GM19463 (cell line): ENCODE results near the gene NDUFS5.
"Not testable (repeated sequence)": the region's sequence is repeated elsewhere in the genome, so short reads cannot be mapped to it uniquely, and the experiment has no call there.

Experiments used
- ATAC-seq: cut with Tn5 transposase; IDR thresholded peaks from one replicate; pipeline ENCODE4 v1.9.1; 2021; ENCODE audit warnings: mild to moderate bottlenecking, moderate library complexity; ENCODE audit not compliant: unreplicated experiment

NDUFS5 gene

DNA sequence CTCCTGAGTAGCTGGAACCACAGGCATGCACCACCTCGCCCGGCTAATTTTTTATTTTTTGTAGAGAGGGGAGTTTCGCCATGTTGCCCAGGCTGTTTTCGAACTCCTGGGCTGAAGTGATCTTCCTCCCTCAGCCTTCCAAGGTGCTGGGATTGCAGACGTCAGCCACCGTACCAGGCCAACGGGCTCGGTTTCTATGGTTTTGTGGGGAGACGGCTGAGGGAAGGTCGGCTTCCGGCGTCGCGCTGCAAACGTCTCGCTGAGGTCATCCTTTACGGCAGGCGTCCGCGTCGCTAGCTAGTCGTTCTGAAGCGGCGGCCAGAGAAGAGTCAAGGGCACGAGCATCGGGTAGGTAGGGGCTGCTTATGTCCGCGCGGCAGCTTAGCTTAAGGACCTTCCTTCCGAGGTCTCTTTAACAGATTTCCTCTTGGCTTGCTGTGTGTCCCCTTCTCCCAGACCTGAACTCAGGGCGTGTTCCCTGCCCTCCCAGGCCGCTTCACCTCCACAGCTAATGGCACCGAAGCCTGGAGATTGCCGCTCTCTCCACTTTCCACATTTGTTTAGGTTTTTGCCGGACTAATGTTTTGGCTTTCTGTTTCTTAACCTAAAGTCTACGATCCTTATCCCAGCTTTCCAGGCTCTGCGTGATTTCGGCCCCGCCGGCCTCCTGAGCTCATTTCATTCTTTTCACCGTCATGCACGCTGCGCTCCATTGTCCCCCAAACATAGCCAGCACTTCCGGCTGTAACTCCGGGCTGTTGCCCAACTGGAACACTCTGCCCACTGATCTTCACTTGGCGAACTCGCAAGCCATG lies at the start of gene NDUFS5:
TSS of gene NDUFS5 (plus strand) at position 300 of the 815 bp plus-strand sequence. CDS start 2,375 bp downstream, outside the sequence.
- ATAC-seq, result peak; percentile 84

DNA sequence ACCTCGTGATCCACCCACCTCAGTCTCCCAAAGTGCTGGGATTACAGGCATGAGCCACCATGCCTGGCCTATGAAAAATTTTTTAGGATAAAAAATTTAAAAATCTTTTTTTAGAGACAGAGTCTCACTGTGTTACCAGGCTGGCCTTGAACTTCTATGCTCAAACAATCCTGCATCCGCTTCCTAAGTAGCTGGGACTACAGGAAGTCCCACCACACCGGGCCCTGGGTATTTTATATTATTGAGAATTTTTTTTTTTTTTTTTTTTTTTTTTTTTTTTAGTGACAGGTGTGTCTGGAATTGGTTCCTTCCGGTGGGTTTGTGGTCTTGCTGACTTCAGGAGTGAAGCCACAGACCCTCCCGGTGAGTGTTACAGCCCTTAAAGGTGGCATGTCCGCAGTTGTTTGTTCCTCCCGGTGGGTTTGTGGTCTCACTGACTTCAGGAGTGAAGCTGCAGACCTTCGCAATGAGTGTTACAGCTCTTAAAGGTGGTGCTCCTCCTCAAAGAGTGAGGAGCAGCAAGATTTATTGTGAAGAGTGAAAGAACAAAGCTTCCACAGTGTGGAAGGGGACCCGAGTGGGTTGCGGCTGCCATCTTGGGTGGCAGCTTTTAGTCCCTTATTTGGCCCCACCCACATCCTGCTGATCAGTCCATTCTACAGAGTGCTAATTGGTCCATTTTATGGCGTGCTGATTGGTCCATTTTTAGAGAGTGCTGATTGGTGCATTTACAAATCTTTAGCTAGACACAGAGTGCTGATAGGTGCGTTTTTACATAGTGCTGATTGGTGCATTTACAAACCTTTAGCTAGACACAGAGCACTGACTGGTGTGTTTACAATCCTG lies 48.5 kb upstream of the NDUFS5 start:
- not testable (repeated sequence) for ATAC-seq

- not testable (repeated sequence) for ATAC-seq
Observed at GRCh38 chr1:38978245-38978542, 48.0 kb upstream of the NDUFS5 start.

- not testable (repeated sequence) for ATAC-seq
Observed at GRCh38 chr1:38979380-38979779, 46.8 kb upstream of the NDUFS5 start.

GRCh38 chr1:38989979-38990378 lies 36.2 kb upstream of the NDUFS5 start:
- no peak for ATAC-seq

- no peak for ATAC-seq
Observed at GRCh38 chr1:38990386-38990737, 35.8 kb upstream of the NDUFS5 start.

GRCh38 chr1:38990738-38991637 lies 35.2 kb upstream of the NDUFS5 start, which contains the start of gene AKIRIN1:
Gene AKIRIN1 (plus strand): TSS chr1:38991276. CDS start chr1:38991381, 105 bp downstream.
- peak; percentile 95 for ATAC-seq

GRCh38 chr1:38991638-38992411 lies 34.3 kb upstream of the NDUFS5 start:
- no peak for ATAC-seq

DNA sequence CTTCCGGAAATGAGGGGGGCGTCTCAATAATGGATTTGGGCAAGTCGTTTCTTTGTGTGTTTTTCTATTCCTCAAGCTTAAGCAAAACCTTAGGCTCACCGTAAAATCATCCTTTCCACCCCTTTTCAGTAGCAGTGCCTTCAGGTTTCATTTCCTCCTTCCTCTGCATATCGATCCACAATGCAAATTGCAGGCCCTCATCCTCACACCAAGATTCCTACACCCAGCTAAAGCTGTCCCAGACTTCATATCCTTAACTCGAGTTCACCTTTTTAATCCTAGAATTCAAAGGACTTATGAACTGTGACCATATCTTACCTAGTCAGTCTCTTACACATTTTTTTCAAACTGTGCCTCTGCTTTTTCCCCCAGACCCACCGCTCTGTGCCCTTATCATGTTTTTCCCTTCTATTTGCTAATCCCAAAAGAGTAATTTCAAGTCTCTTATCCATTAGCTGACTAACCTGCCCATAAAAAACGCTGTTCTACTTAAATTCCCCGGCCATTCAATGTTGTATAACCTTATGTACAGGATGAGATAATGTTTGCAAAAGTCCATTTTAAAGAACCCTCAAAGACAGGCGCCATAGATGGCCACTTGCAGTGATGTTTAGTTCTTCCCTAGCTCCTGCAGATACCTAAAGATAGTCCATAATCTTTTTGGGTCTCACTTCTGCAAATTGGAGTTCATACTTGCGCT lies 33.6 kb upstream of the NDUFS5 start:
- ATAC-seq, result no peak

GRCh38 chr1:38994196-38994595 lies 32.0 kb upstream of the NDUFS5 start:
- ATAC-seq, result no peak

DNA sequence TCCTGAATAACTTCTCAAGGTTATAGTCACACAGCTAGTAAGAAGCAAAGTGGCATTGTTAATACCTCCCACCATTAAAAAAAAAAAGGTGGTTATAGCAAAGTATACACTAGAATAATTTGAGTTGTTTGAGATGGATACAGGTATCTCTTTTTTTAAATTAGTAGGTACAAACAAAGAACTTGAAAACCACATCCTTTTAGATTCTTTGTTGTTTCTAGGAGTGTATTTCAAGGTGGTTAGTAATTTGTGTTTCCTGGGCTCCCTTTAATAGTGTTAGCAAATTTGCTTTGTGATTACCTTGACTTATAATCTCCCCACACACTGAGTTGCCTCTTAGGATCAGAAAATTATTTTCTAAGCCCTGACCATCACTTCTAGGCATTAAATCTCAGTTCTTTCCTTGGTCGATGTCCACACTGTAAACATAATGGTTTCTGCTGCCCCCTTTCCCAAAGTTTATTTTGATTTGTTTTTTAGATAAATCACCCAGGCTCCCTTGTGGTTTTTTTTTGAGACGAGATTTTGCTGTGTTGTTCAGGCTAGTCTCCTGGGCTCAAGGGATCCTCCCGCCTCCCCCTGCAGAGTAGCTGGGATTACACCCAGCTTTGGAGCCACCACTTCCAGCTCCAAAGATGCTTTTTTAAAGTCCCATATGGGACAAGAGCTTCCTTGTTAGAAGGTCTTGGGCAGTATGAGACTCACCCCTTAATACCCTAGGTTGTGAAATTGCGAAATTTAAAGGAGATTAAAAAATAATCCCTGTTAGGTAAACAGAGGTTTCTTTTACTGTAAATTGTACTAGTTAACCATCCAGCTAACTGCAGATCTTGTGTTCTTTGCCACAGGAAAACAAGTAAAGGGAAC lies 28.9 kb upstream of the NDUFS5 start:
- ATAC-seq, result no peak

GRCh38 chr1:38997901-38998190 lies 28.3 kb upstream of the NDUFS5 start:
- ATAC-seq, result no peak

- no peak for ATAC-seq
Observed at GRCh38 chr1:39001516-39002421, 24.4 kb upstream of the NDUFS5 start.

DNA sequence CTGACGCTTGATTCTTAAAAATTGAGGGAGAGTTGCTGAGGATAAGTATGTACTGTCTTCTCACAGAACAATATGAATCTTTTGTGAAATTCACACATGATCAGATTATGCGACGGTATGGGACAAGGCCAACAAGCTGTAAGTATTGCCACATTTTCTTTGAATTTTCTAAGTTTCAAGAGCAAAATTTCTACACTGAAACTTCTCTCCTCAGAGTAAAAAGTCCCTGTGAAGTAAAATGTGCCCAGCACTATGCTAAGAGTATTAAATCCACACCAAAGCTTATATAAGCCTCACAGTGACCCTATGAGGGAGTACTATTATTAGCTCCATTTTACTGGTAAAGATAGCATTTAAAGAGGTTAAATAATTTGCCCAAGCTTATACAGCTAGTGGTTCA lies 22.9 kb upstream of the NDUFS5 start:
- ATAC-seq, result no peak

GRCh38 chr1:39003794-39004193 lies 22.4 kb upstream of the NDUFS5 start:
- ATAC-seq, result no peak

DNA sequence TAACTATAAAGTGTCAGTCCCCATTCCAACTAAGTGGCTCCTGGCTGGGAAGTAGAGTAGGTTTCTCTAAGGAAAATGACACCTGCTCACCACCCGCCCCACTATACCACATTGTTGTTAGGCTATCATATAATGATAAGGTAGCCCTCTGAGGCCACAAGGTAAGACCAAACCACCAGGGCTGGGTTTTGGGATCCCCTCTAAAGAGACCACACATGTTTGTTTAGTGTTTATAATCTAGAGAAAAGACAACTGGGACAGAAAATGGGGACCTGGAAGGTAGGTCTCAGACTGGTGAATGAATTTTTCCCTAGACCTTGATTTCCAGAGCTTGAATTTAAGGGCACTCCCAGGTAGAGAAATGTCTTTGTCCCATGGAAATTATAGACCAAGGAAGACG lies 19.9 kb upstream of the NDUFS5 start:
- no peak for ATAC-seq

DNA sequence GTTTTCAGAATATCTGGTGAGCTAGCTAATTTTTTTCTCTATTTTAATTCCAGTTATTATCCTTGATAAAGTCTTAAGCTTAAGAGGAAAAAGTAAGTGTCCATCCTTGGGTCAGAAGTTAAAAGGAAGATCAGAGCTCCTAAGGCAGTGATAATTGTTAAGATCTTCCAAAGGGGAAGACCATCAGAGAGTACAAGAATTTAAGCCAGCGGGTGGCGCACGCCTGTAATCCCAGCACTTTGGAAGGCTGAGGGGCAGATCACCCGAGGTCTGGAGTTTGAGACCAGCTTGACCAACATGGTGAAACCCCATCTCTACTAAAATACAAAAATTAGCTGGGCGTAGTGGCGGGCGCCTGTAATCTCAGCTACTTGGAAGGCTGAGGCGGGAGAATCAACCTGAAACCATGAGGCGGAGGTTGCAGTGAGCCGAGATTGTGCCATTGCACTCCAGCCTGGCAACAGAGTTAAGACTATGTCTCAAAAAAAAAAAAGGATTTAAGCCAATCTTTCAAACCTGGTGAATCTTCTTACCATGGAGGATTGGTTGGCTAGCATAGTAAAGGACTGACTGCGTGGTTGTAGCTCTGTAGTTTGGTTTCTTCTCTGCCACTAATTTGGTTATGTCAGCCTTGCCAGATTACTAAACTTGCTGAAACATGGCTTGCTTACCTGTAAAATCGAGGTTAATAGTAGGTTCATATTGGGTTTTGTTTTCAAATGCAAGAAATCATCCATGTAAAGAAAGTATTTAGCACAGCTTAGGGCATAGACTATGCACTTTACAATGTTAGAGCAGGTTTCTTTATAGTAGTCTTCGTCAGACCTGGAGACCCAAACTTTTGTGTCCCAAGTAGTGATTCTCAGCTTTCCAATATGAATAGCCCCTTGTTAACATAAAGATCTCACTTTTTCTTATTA lies 19.2 kb upstream of the NDUFS5 start:
- no peak for ATAC-seq
